K562 (cell line): Measurements from ENCODE around the gene CNOT1.

ENCODE experiments used
- CTCF ChIP-seq, 3 experiments: IDR thresholded peaks in 2 of 3; conservative IDR thresholded peaks in 1 of 3; 2 replicates each; pipeline ENCODE4 v1.5.1; 2011 to 2012; ENCODE audit warnings: low read length in 3 of 3, mild to moderate bottlenecking in 3 of 3, control low read depth in 2 of 3, improper control_type of control experiment in 1 of 3, inconsistent platforms in 1 of 3, low read depth in 1 of 3, mixed read lengths in 1 of 3, moderate library complexity in 1 of 3; ENCODE audit not compliant: insufficient read depth in 2 of 3
- DMBX1 ChIP-seq: fragments of 250-450 bp; sonication (Bioruptor Pico); IDR thresholded peaks from 2 replicates; pipeline ENCODE4 v1.8.0; 2022; ENCODE audit warnings: inconsistent platforms, mild to moderate bottlenecking, moderate library complexity, borderline replicate concordance
- EZH2 ChIP-seq: IDR thresholded peaks from 2 replicates; pipeline ENCODE4 v1.6.1; 2012; ENCODE audit warnings: low read depth, mild to moderate bottlenecking, inconsistent platforms, low read length, borderline replicate concordance
- IRF2 ChIP-seq: sonication (generic); formaldehyde crosslinking; IDR thresholded peaks from 2 replicates; pipeline ENCODE4 v1.8.1; 2022; ENCODE audit warnings: mild to moderate bottlenecking, missing genetic modification reagents
- JUN ChIP-seq, 2 experiments: sonication (generic) in 1 of 2; formaldehyde crosslinking in 1 of 2; IDR thresholded peaks; 2 replicates each; pipeline versions ENCODE4 v1.6.1 to v1.8.0; 2012 to 2022; ENCODE audit warnings: borderline replicate concordance in 2 of 2, mild to moderate bottlenecking in 2 of 2, improper control_type of control experiment in 1 of 2, low read depth in 1 of 2, low read length in 1 of 2, missing genetic modification reagents in 1 of 2
- KDM1A ChIP-seq, 2 experiments: fragments of 450-650 bp; IDR thresholded peaks; 2 replicates each; pipeline ENCODE4 v1.6.1; 2016; ENCODE audit warnings: mild to moderate bottlenecking in 2 of 2
- KLF6 ChIP-seq: fragments of 250-450 bp; sonication (Bioruptor Pico); IDR thresholded peaks from 2 replicates; pipeline ENCODE4 v1.4.0; 2020; ENCODE audit warnings: mild to moderate bottlenecking, moderate library complexity, borderline replicate concordance
- PHF8 ChIP-seq: fragments of 200-600 bp; sonication (generic); IDR thresholded peaks from 2 replicates; pipeline ENCODE4 v1.6.1; 2012; ENCODE audit warnings: mixed run types, mild to moderate bottlenecking, inconsistent platforms, low read length, moderate library complexity, borderline replicate concordance
- POLR2A ChIP-seq: fragments of 450-650 bp; conservative IDR thresholded peaks from 2 replicates; pipeline ENCODE4 v1.6.1; 2016
- POLR2AphosphoS5 ChIP-seq: IDR thresholded peaks from 2 replicates; pipeline ENCODE4 v1.6.1; 2011; ENCODE audit warnings: mild to moderate bottlenecking, low read depth, low read length, moderate library complexity; ENCODE audit not compliant: control insufficient read depth, insufficient read depth

DNA sequence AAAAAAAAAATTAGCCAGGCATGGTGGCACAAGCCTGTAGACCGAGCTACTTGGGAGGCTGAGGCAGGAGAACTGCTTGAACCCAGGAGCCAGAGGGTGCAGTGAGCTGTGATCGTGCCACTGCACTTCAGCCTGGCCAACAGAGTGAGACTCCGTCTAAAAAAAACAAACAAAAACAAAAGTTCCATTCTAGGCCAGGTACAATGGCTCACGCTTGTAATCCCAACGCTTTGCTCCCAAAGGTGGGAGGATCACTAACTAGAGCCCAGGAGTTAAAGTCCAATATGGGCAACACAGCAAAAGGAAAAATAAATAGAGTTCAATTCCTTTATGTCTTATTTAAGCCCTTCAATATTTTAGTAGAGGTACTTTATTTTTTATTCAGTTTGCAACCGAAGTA, 47.5 kb downstream of the CNOT1 start:
- TF ChIP-seq POLR2A (no peak), CTCF (IDR thresholded peaks at IDR 0.05 in 2 of 3, conservative IDR thresholded peaks at IDR 0.05 in 1 of 3; ENCODE audit: insufficient read depth in 2 of 3, low read depth in 1 of 3, low read length in 3 of 3) (no peak), KDM1A (IDR thresholded peaks at IDR 0.05) (no peak), JUN (IDR thresholded peaks at IDR 0.05; ENCODE audit: borderline replicate concordance, low read depth, low read length) (no peak), JUN (CRISPR knock-in tag; IDR thresholded peaks at IDR 0.05; ENCODE audit: borderline replicate concordance) (no peak), POLR2AphosphoS5 (no peak), KLF6 (CRISPR knock-in tag) (no peak), PHF8 (no peak), EZH2 (no peak), IRF2 (CRISPR knock-in tag) (no peak), DMBX1 (CRISPR knock-in tag) (no peak)
